GM21723 (cell line): ENCODE data around the gene PNMA8A.

Source experiments
- ATAC-seq: cut with Tn5 transposase; IDR thresholded peaks from one replicate; pipeline ENCODE4 v1.9.1; 2021; ENCODE audit warnings: mild to moderate bottlenecking, moderate library complexity; ENCODE audit not compliant: unreplicated experiment

Gene PNMA8A

GRCh38 chr19:46492841-46493235 is 21.5 kb upstream of the PNMA8A start:
- no peak for ATAC-seq

- no peak for ATAC-seq
Observed at GRCh38 chr19:46491975-46492682, 20.8 kb upstream of the PNMA8A start.

GRCh38 chr19:46490774-46491173 is 19.4 kb upstream of the PNMA8A start:
- no peak for ATAC-seq

GRCh38 chr19:46489445-46490272 is 18.3 kb upstream of the PNMA8A start:
- ATAC-seq: no peak

- no peak for ATAC-seq
Observed at GRCh38 chr19:46488551-46488950, 17.2 kb upstream of the PNMA8A start.

GRCh38 chr19:46487802-46488445 is 16.6 kb upstream of the PNMA8A start:
- ATAC-seq: no peak

- ATAC-seq: no peak
Observed at GRCh38 chr19:46487178-46487801, 15.9 kb upstream of the PNMA8A start.

- ATAC-seq: no peak
Observed at GRCh38 chr19:46486358-46486757, 15.0 kb upstream of the PNMA8A start.

GRCh38 chr19:46484656-46485055 is 13.3 kb upstream of the PNMA8A start:
- no peak for ATAC-seq

GRCh38 chr19:46482631-46483030 is 11.3 kb upstream of the PNMA8A start:
- no peak for ATAC-seq

GRCh38 chr19:46481947-46482346 is 10.6 kb upstream of the PNMA8A start:
- ATAC-seq: no peak

GRCh38 chr19:46481223-46481848 is 10.0 kb upstream of the PNMA8A start:
- no peak for ATAC-seq

- ATAC-seq: no peak
Observed at GRCh38 chr19:46480415-46480814, 9.1 kb upstream of the PNMA8A start.

GRCh38 chr19:46478356-46478986 is 7.1 kb upstream of the PNMA8A start:
- ATAC-seq: no peak

- no peak for ATAC-seq
Observed at GRCh38 chr19:46475986-46476385, 4.6 kb upstream of the PNMA8A start.

- no peak for ATAC-seq
Observed at GRCh38 chr19:46474211-46474610, 2.8 kb upstream of the PNMA8A start.

- no peak for ATAC-seq
Observed at GRCh38 chr19:46472592-46472991, 1.2 kb upstream of the PNMA8A start.

GRCh38 chr19:46471811-46472543 is 614 bp upstream of the PNMA8A start:
- no peak for ATAC-seq

GRCh38 chr19:46470376-46470775 is 987 bp downstream of the PNMA8A start:
- no peak for ATAC-seq
